ENCODE measurements around the gene CAVIN3.

Gene CAVIN3

GRCh38 chr11:6360183-6360582, 39.9 kb upstream of the CAVIN3 start:
- TF ChIP-seq REST (IDR thresholded peaks at IDR 0.05; ENCODE audit: insufficient read depth in 1 of 2, low read depth in 2 of 2, low read length in 2 of 2) (no peak), FOXP2 (optimal IDR thresholded peaks at IDR 0.05; ENCODE audit: borderline replicate concordance, extremely low read depth, extremely low read length, insufficient read depth) (no peak), TAF1 (IDR thresholded peaks at IDR 0.05; ENCODE audit: borderline replicate concordance, insufficient read depth, low read length) (no peak), SIN3A (IDR thresholded peaks at IDR 0.05; ENCODE audit: borderline replicate concordance, insufficient read depth, low read length) (no peak), POLR2AphosphoS5 (IDR thresholded peaks at IDR 0.05; ENCODE audit: low read depth, low read length) (no peak)

- TF ChIP-seq SIN3A (IDR thresholded peaks at IDR 0.05; ENCODE audit: borderline replicate concordance, insufficient read depth, low read length) (no peak), POLR2AphosphoS5 (IDR thresholded peaks at IDR 0.05; ENCODE audit: low read depth, low read length) (no peak), REST (IDR thresholded peaks at IDR 0.05; ENCODE audit: insufficient read depth in 1 of 2, low read depth in 2 of 2, low read length in 2 of 2) (no peak), TAF1 (IDR thresholded peaks at IDR 0.05; ENCODE audit: borderline replicate concordance, insufficient read depth, low read length) (no peak), FOXP2 (optimal IDR thresholded peaks at IDR 0.05; ENCODE audit: borderline replicate concordance, extremely low read depth, extremely low read length, insufficient read depth) (peak; percentile 23)
These were observed 36.9 kb upstream of the CAVIN3 start for GRCh38 chr11:6357222-6357621.

- TF ChIP-seq REST (IDR thresholded peaks at IDR 0.05; ENCODE audit: insufficient read depth in 1 of 2, low read depth in 2 of 2, low read length in 2 of 2) (no peak), TAF1 (IDR thresholded peaks at IDR 0.05; ENCODE audit: borderline replicate concordance, insufficient read depth, low read length) (no peak), SIN3A (IDR thresholded peaks at IDR 0.05; ENCODE audit: borderline replicate concordance, insufficient read depth, low read length) (no peak), POLR2AphosphoS5 (IDR thresholded peaks at IDR 0.05; ENCODE audit: low read depth, low read length) (no peak), FOXP2 (optimal IDR thresholded peaks at IDR 0.05; ENCODE audit: borderline replicate concordance, extremely low read depth, extremely low read length, insufficient read depth) (no peak)
These were observed 36.3 kb upstream of the CAVIN3 start for GRCh38 chr11:6356503-6357055.

GRCh38 chr11:6354651-6355485, 34.6 kb upstream of the CAVIN3 start:
- TF ChIP-seq FOXP2 (optimal IDR thresholded peaks at IDR 0.05; ENCODE audit: borderline replicate concordance, extremely low read depth, extremely low read length, insufficient read depth) (no peak), REST (IDR thresholded peaks at IDR 0.05; ENCODE audit: insufficient read depth in 1 of 2, low read depth in 2 of 2, low read length in 2 of 2) (no peak), TAF1 (IDR thresholded peaks at IDR 0.05; ENCODE audit: borderline replicate concordance, insufficient read depth, low read length) (no peak), SIN3A (IDR thresholded peaks at IDR 0.05; ENCODE audit: borderline replicate concordance, insufficient read depth, low read length) (no peak), POLR2AphosphoS5 (IDR thresholded peaks at IDR 0.05; ENCODE audit: low read depth, low read length) (no peak)
